ENCODE results near the gene HAUS6.
"Not testable (repeated sequence)": the region's sequence is repeated elsewhere in the genome, so short reads cannot be mapped to it uniquely, and the experiment has no call there.

HAUS6 gene

DNA sequence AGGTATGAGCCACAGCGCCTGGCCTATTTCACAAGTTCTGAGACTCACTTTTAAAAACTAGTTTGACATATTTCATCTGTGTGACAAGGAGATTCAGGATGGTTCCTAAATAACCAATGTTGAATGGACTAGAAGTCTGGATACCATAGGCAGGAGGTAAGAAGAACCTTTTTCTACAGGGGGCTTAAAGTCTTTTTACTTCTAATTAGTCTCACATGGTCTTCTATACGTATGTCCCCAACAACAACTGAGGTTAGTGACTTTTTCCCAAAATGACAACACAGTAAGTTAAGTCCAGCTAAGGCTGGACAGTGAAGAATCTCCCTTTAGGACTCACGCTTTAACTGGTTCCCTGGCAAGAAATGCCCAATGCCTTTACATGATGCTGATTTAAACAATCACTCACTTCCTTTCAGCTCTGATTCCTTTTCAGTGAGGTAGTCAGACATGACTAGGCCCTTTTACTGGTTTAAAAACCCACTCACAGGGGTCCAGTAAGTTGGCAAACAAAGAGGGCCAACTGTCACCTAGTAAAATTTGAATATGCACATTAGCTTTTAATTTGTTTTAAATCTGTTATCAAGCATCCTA is 12.1 kb upstream of the HAUS6 start:
- Histone ChIP-seq H3K4me3 (ENCODE audit: low read length) (no peak overlapping the region), H3K27me3 (replicated peaks; ENCODE audit: control insufficient read depth, insufficient read depth, low read length) (no peaks in the 10 kb centered on the region), H3K9me3 (ENCODE audit: control insufficient read depth, low read length) (no peaks in the 10 kb centered on the region), H3K9ac (ENCODE audit: low read length) (peak overlapping the region; percentile 55), H3K36me3 (ENCODE audit: control insufficient read depth, insufficient read depth, low read length, severe bottlenecking) (peaks cover 53% of the 10 kb centered on the region), H3K4me1 (ENCODE audit: control insufficient read depth, insufficient read depth, low read length) (peaks cover 48% of the 10 kb centered on the region)
- DNase-seq (ENCODE audit: low read depth): no peak

DNA sequence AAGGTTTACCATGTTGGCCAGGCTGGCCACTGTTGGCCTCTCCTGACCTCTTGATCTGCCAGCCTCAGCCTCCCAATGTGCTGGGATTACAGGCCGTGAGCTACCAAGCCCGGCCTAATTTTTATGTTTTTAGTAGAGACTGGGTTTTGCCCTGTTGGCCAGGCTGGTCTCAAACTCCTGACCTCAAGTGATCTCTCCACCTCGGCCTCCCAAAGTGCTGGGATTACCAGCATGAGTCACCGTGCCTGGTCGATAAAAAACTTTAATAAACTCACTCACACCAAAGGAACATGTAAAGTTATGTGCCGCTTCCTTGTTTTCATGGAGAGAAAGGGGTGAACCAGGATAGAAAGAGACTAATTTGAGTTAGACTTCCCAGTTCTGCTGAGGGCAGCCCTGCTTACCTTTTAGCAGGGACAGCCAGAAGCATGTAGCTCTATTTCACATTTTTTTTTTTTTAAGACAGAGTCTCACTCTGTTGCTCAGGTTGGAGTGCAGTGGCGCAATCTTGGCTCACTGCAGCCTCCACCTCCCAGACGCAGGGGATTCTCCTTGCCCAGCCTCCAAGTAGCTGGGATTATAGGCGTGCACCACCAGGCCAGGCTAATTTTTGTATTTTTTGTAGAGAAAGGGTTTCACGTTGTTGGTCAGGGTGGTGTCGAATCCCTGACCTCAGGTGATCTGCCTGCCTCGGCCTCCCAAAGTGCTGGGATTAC is 11.4 kb upstream of the HAUS6 start:
- Histone ChIP-seq H3K9ac (ENCODE audit: low read length) (no peak overlapping the region), H3K27me3 (replicated peaks; ENCODE audit: control insufficient read depth, insufficient read depth, low read length) (no peaks in the 10 kb centered on the region), H3K4me1 (ENCODE audit: control insufficient read depth, insufficient read depth, low read length) (peaks cover 42% of the 10 kb centered on the region), H3K36me3 (ENCODE audit: control insufficient read depth, insufficient read depth, low read length, severe bottlenecking) (peaks cover 47% of the 10 kb centered on the region), H3K4me3 (ENCODE audit: low read length) (no peak overlapping the region), H3K9me3 (ENCODE audit: control insufficient read depth, low read length) (no peaks in the 10 kb centered on the region)
- DNase-seq (ENCODE audit: low read depth): no peak

DNA sequence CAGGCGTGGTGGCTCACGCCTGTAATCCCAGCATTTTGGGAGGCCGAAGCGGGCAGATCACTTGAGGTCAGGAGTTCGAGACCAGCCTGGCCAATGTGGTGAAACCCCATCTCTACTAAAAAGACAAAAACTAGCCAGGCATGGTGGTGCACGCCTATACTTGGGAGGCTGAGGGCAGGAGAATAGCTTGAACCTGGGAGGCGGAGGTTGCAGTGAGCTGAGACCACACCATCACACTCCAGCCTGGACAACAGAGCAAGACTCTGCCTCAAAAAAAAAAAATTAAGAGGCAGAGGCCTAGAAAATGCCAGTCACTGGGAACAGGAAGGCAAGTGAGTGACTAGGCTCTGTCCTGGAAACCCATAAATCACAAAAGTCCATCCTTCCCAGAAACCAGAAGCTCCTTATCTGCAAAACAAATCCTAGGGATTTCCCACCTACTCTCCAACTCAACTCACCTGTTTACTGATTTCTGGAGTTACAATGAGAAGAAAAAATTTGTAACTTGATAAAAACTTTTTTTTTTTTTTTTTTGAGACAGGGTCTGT is 10.4 kb upstream of the HAUS6 start:
- not testable (repeated sequence) for H3K4me3 ChIP-seq (ENCODE audit: low read length); DNase-seq (ENCODE audit: low read depth); H3K9ac ChIP-seq (ENCODE audit: low read length); H3K27me3 ChIP-seq (replicated peaks; ENCODE audit: control insufficient read depth, insufficient read depth, low read length); H3K9me3 ChIP-seq (ENCODE audit: control insufficient read depth, low read length)
- H3K4me1 ChIP-seq (ENCODE audit: control insufficient read depth, insufficient read depth, low read length): peaks cover 32% of the 10 kb centered on the region
- H3K36me3 ChIP-seq (ENCODE audit: control insufficient read depth, insufficient read depth, low read length, severe bottlenecking): peaks cover 37% of the 10 kb centered on the region

DNA sequence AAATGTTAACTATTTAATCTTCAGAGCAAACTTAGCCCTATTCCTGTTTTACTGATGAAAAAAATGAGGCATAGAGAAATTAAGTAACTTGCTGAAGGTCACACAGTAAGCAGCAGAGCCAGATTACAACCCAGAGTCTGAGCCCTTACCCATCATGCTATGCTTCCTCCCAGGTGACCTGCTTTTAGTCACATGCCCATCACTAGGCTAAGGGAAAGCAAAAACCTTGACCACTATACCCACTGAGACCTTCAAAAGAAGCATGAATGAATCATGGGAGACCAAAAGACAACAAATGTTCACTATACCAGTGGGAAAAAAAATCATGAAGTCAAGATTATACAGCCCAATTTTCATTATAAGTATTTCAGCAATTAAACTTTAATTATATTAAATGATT is 5.3 kb upstream of the HAUS6 start:
- no peak overlapping the region for H3K9ac ChIP-seq (ENCODE audit: low read length)
- no peak for DNase-seq (ENCODE audit: low read depth)
- no peaks in the 10 kb centered on the region for H3K27me3 ChIP-seq (replicated peaks; ENCODE audit: control insufficient read depth, insufficient read depth, low read length)
- H3K36me3 ChIP-seq (ENCODE audit: control insufficient read depth, insufficient read depth, low read length, severe bottlenecking): no peaks in the 10 kb centered on the region
- no peak overlapping the region for H3K4me3 ChIP-seq (ENCODE audit: low read length)
- H3K4me1 ChIP-seq (ENCODE audit: control insufficient read depth, insufficient read depth, low read length): no peaks in the 10 kb centered on the region
- H3K9me3 ChIP-seq (ENCODE audit: control insufficient read depth, low read length): no peaks in the 10 kb centered on the region

DNA sequence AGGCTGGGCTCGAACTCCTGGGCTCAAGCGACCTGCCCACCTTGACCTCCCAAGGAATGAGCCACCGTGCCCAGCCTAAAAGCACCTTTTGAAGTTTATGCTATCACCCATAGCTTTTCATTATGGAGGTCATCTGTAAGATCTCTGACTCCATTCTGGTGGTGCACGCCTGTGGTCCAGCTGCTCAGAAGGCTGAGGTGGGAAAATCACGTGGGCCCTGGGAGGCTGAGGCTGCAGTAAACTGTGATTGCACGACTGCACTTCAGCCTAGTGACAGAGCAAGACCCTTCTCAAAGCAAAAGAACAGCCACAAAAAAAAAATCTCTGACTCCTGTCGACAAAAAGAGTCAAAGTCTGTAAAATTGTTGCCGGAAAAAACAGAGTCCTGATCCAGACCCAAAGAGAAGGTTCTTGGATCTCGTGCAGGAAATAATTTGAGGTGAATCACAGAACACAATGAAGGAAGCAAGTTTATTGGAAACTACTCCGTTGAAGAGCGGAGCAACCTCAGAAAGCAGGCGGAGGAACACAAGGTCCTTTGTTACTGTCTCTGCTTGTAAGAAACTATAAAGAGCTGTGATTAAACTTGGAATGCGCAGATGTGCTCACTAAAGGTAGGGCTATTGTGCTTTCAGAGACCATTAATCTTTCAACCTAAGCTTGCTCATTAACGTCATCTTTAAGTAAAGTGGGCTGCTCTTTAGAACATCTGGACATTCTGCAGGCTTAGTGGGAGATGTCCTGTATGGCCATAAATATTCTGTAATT is 2.0 kb upstream of the HAUS6 start:
- peaks cover 10% of the 10 kb centered on the region for H3K4me1 ChIP-seq (ENCODE audit: control insufficient read depth, insufficient read depth, low read length)
- no peaks in the 10 kb centered on the region for H3K36me3 ChIP-seq (ENCODE audit: control insufficient read depth, insufficient read depth, low read length, severe bottlenecking)
- H3K9ac ChIP-seq (ENCODE audit: low read length): peak overlapping the region; percentile 26
- H3K4me3 ChIP-seq (ENCODE audit: low read length): no peak overlapping the region
- H3K27me3 ChIP-seq (replicated peaks; ENCODE audit: control insufficient read depth, insufficient read depth, low read length): no peaks in the 10 kb centered on the region
- H3K9me3 ChIP-seq (ENCODE audit: control insufficient read depth, low read length): no peaks in the 10 kb centered on the region
- no peak for DNase-seq (ENCODE audit: low read depth)

DNA sequence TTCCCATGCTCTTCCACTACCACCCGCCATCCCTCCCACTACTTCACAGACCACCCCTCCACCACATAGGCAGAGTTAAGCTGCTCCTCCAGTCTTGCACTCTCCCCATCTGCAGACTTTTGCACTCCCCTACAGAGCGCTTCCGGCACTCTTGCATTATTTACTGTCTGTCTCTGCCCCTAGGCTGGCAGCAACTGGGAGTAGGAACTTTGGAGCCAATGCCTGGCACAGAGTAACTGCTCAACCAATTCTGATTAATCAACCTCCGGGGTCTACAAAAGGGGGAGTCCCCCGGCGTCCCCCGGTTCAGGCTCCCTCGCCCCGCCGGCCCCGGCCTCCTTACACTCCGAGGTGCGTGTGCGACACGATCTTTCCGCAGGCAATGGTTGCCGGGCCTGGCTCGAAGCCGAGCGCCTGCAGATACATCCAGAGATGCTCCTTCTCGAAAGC is 498 bp downstream of the HAUS6 start:
- Histone ChIP-seq H3K9me3 (ENCODE audit: control insufficient read depth, low read length) (no peaks in the 10 kb centered on the region), H3K36me3 (ENCODE audit: control insufficient read depth, insufficient read depth, low read length, severe bottlenecking) (no peaks in the 10 kb centered on the region), H3K4me1 (ENCODE audit: control insufficient read depth, insufficient read depth, low read length) (peaks cover 10% of the 10 kb centered on the region), H3K9ac (ENCODE audit: low read length) (peak overlapping the region; percentile 88), H3K27me3 (replicated peaks; ENCODE audit: control insufficient read depth, insufficient read depth, low read length) (no peaks in the 10 kb centered on the region), H3K4me3 (ENCODE audit: low read length) (peak overlapping the region; percentile 92)
- DNase-seq (ENCODE audit: low read depth): peak; percentile 40

DNA sequence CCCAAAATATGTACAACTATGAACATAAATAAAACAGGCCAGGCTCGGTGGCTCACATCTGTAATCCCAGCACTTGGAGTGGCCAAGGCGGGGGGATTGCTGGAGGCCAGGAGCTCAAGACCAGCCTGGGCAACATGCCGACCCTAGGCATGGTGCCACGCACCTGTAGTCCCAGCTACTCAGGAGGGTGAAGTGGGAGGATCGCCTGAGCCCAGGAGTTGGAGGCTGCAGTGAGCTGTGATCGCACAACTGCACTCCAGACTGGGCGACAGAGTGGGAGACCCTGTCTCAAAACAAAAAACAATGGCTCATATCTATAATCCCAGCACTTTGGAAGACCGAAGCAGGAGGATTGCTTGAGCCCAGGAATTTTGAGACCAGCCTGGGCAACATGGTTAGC is 1.5 kb downstream of the HAUS6 start:
- no peaks in the 10 kb centered on the region for H3K27me3 ChIP-seq (replicated peaks; ENCODE audit: control insufficient read depth, insufficient read depth, low read length)
- no peaks in the 10 kb centered on the region for H3K36me3 ChIP-seq (ENCODE audit: control insufficient read depth, insufficient read depth, low read length, severe bottlenecking)
- peaks cover 10% of the 10 kb centered on the region for H3K4me1 ChIP-seq (ENCODE audit: control insufficient read depth, insufficient read depth, low read length)
- DNase-seq (ENCODE audit: low read depth): no peak
- H3K9me3 ChIP-seq (ENCODE audit: control insufficient read depth, low read length): no peaks in the 10 kb centered on the region
- peak overlapping the region; percentile 92 for H3K4me3 ChIP-seq (ENCODE audit: low read length)
- H3K9ac ChIP-seq (ENCODE audit: low read length): peak overlapping the region; percentile 88

DNA sequence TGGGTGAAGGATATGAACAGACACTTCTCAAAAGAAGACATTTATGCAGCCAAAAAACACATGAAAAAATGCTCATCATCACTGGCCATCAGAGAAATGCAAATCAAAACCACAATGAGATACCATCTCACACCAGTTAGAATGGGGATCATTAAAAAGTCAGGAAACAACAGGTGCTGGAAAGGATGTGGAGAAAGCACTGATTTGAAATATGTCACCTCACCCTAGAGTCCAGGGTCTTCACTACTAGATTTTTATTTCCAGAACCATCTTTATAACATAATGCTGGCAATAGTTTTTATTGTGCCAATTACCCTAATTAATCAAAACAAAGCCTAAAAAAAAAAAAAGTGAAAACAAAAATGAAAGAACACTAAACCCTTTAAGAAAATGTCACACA is 5.3 kb downstream of the HAUS6 start:
- H3K36me3 ChIP-seq (ENCODE audit: control insufficient read depth, insufficient read depth, low read length, severe bottlenecking): peaks cover 28% of the 10 kb centered on the region
- not testable (repeated sequence) for H3K9me3 ChIP-seq (ENCODE audit: control insufficient read depth, low read length); H3K4me3 ChIP-seq (ENCODE audit: low read length); H3K27me3 ChIP-seq (replicated peaks; ENCODE audit: control insufficient read depth, insufficient read depth, low read length); H3K9ac ChIP-seq (ENCODE audit: low read length); DNase-seq (ENCODE audit: low read depth)
- peaks cover 10% of the 10 kb centered on the region for H3K4me1 ChIP-seq (ENCODE audit: control insufficient read depth, insufficient read depth, low read length)

DNA sequence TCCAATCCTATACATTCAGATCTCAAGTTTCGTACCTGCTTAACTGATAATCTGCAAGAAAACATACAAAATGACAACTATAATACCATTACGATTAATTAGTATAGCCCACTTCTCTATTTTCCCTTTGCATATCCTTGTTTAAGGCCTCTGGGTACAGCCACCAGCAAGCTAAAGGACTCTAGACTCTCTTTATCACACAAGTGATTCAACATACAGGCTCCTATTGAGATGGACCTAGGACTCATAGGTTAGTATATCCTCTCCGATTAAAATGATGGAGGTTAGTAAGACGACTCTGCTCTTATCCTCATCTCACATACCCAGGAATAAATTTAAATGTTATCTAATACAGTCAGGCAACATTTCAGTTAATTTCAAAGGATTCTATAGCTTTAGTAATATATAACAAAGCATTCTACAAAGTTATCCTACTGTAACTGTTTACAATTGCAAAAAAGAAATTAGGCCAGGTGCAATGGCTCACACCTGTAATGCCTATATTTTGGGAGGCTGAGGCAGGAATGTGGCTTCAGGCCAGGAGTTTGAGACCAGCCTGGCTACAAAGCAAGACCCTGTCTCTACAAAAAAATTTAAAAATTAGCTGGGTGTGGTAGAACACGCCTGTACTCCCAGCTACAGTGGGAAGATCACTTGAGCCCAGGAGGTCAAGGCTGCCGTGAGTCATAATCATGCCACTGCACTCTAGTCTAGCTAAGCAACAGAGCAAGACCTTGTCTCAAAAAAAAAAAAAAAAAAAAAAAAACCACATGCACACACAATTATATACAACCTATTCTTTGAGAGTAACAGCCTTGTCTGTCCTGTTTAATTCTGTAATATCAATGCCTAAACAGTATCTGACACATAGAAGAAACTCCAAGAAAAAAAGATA is 15.4 kb downstream of the HAUS6 start:
- Histone ChIP-seq H3K4me3 (ENCODE audit: low read length) (no peak overlapping the region), H3K9me3 (ENCODE audit: control insufficient read depth, low read length) (no peaks in the 10 kb centered on the region), H3K4me1 (ENCODE audit: control insufficient read depth, insufficient read depth, low read length) (peaks cover 8% of the 10 kb centered on the region), H3K36me3 (ENCODE audit: control insufficient read depth, insufficient read depth, low read length, severe bottlenecking) (peaks cover 81% of the 10 kb centered on the region), H3K9ac (ENCODE audit: low read length) (no peak overlapping the region), H3K27me3 (replicated peaks; ENCODE audit: control insufficient read depth, insufficient read depth, low read length) (no peaks in the 10 kb centered on the region)
- no peak for DNase-seq (ENCODE audit: low read depth)

DNA sequence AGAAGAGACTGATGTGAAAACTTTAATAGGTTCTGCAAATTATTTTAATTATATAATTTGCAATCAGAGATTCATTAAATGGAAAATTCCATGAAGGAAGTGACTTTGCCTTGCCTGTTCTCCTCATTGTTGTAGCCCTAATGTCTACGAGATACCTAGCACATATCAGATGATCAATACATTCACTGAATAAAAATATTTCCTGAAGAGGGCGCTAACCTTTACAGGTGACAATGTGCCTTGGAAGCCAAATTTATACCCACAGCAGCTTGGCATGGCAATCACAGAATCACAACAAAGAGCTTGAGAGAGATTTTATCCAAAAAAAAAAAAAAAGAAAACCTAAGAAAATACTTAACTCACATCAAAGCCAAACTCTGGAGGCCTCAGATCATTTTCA is 17.4 kb downstream of the HAUS6 start:
- H3K9ac ChIP-seq (ENCODE audit: low read length): no peak overlapping the region
- H3K4me1 ChIP-seq (ENCODE audit: control insufficient read depth, insufficient read depth, low read length): peaks cover 8% of the 10 kb centered on the region
- no peak overlapping the region for H3K4me3 ChIP-seq (ENCODE audit: low read length)
- H3K27me3 ChIP-seq (replicated peaks; ENCODE audit: control insufficient read depth, insufficient read depth, low read length): no peaks in the 10 kb centered on the region
- peaks cover 75% of the 10 kb centered on the region for H3K36me3 ChIP-seq (ENCODE audit: control insufficient read depth, insufficient read depth, low read length, severe bottlenecking)
- peak; percentile 35 for DNase-seq (ENCODE audit: low read depth)
- no peaks in the 10 kb centered on the region for H3K9me3 ChIP-seq (ENCODE audit: control insufficient read depth, low read length)
